GM12878 (cell line): ENCODE measurements around the gene BMP2K. TPM values are rescaled to one million over a fixed set of nuclear protein-coding genes. Genes with fewer than 3 reads are reported as not detected.

Experiments
- ATAC-seq: fragments of 200-7000 bp; cut with Tn5 transposase; 3 replicates; pipeline ENCODE4 v1.9.1; 2020; ENCODE audit warnings: mild to moderate bottlenecking, moderate library complexity
- BruUV-seq: library from RNA; stranded (reverse); fragments of 400-500 nt; replicated peaks from 2 replicates; lab custom pipeline; 2021; lab: Mats Ljungman, UMichigan
- CTCF ChIA-PET: fragments of 300-600 bp; sonication (Branson Sonifier 250); formaldehyde crosslinking; extraction: SDS; loops from one replicate; lab custom pipeline; 2021; ENCODE audit warnings: inconsistent platforms; lab: Yijun Ruan, JAX
- POLR2A ChIA-PET: fragments of 350-600 bp; formaldehyde crosslinking; extraction: SDS; loops from one replicate; lab custom pipeline; 2021; ENCODE audit warnings: inconsistent platforms; lab: Charles Lee
- RAD21 ChIA-PET: fragments of 300-600 bp; sonication (Branson Sonifier 250); formaldehyde crosslinking; loops from one replicate; lab custom pipeline; 2023; ENCODE audit warnings: antibody characterized with exemption; ENCODE audit not compliant: unreplicated experiment; lab: Charles Lee
- SMC1A ChIA-PET: fragments of 300-600 bp; sonication (Branson Sonifier 250); formaldehyde crosslinking; loops from one replicate; lab custom pipeline; 2023; ENCODE audit not compliant: unreplicated experiment, uncharacterized antibody; lab: Charles Lee
- DNase-seq: peaks from one replicate; pipeline ENCODE4 v3.0.0-alpha.2; 2011; ENCODE audit warnings: low read depth, low spot score
- FAIRE-seq: peaks from 3 replicates; lab custom pipeline; 2011; peaks lifted over from hg19 to GRCh38; lab: Jason Lieb, UNC
- H2AFZ ChIP-seq: 2 replicates; pipeline ENCODE4 v1.6.0; 2011; ENCODE audit warnings: low read depth, low read length, control low read depth; ENCODE audit not compliant: control insufficient read depth
- H3K27ac ChIP-seq: 2 replicates; pipeline ENCODE4 v1.5.1; 2011; ENCODE audit warnings: control low read depth; ENCODE audit not compliant: control insufficient read depth, insufficient read depth
- H3K27me3 ChIP-seq, 2 experiments: replicated peaks in 1 of 2; 2 replicates each; pipeline versions ENCODE4 v1.6.0 to v1.6.1; 2011; ENCODE audit warnings: low read length in 1 of 2; ENCODE audit not compliant: control insufficient read depth in 2 of 2, insufficient read depth in 2 of 2
- H3K36me3 ChIP-seq, 2 experiments: 2 replicates each; pipeline ENCODE4 v1.5.1; 2011; ENCODE audit warnings: low read length in 1 of 2; ENCODE audit not compliant: control insufficient read depth in 2 of 2, insufficient read depth in 2 of 2
- H3K4me1 ChIP-seq: 2 replicates; pipeline ENCODE4 v1.6.1; 2011; ENCODE audit warnings: mild to moderate bottlenecking, low read length, moderate library complexity, mixed read lengths; ENCODE audit not compliant: control insufficient read depth, insufficient read depth
- H3K4me2 ChIP-seq: 2 replicates; pipeline ENCODE4 v1.6.0; 2011; ENCODE audit warnings: control low read depth; ENCODE audit not compliant: control insufficient read depth, insufficient read depth
- H3K4me3 ChIP-seq: fragments of 200-600 bp; sonication (generic); 2 replicates; pipeline ENCODE4 v1.5.1; 2016
- H3K79me2 ChIP-seq: 2 replicates; pipeline ENCODE4 v1.6.0; 2011; ENCODE audit warnings: low read length; ENCODE audit not compliant: control insufficient read depth, insufficient read depth
- H3K9ac ChIP-seq: 2 replicates; pipeline ENCODE4 v1.8.0; 2011; ENCODE audit warnings: low read length, control low read depth, mixed read lengths; ENCODE audit not compliant: control insufficient read depth, insufficient read depth
- H3K9me3 ChIP-seq: replicated peaks from 3 replicates; pipeline ENCODE4 v1.5.1; 2011; ENCODE audit warnings: mild to moderate bottlenecking, low read length; ENCODE audit not compliant: control insufficient read depth, insufficient read depth
- H4K20me1 ChIP-seq: 2 replicates; pipeline ENCODE4 v1.6.0; 2011; ENCODE audit not compliant: control insufficient read depth, insufficient read depth
- HDAC2 ChIP-seq: fragments of 200-600 bp; sonication (generic); IDR thresholded peaks from 2 replicates; pipeline ENCODE4 v1.6.1; 2017
- JUND ChIP-seq: IDR thresholded peaks from 2 replicates; pipeline ENCODE4 v1.6.1; 2012; ENCODE audit warnings: low read depth, mild to moderate bottlenecking, low read length, improper control_type of control experiment, moderate library complexity
- PAX8 ChIP-seq: fragments of 450-650 bp; IDR thresholded peaks from 2 replicates; pipeline ENCODE4 v1.6.1; 2017; ENCODE audit warnings: mild to moderate bottlenecking, moderate library complexity
- RCOR1 ChIP-seq: conservative IDR thresholded peaks from 2 replicates; pipeline ENCODE4 v1.6.1; 2012; ENCODE audit warnings: low read depth, low read length, improper control_type of control experiment
- SPI1 ChIP-seq: IDR thresholded peaks from 2 replicates; pipeline ENCODE4 v1.6.1; 2011; ENCODE audit warnings: low read depth, mild to moderate bottlenecking, low read length, moderate library complexity, borderline replicate concordance; ENCODE audit not compliant: insufficient read depth
- SREBF2 ChIP-seq: IDR thresholded peaks from 2 replicates; pipeline ENCODE4 v1.6.1; 2012; ENCODE audit warnings: mild to moderate bottlenecking, low read length
- TARDBP ChIP-seq: IDR thresholded peaks from 2 replicates; pipeline ENCODE4 v1.6.1; 2016; ENCODE audit warnings: borderline replicate concordance
- TCF12 ChIP-seq: IDR thresholded peaks from 2 replicates; pipeline ENCODE4 v1.6.1; 2011; ENCODE audit warnings: low read depth, mild to moderate bottlenecking, low read length
- WRNIP1 ChIP-seq: IDR thresholded peaks from 2 replicates; pipeline ENCODE4 v1.6.1; 2011; ENCODE audit warnings: low read depth, low read length, improper control_type of control experiment, borderline replicate concordance
- WGBS: methylation state at CpG from one replicate; pipeline ENCODE4 v1.1.6; 2016; ENCODE audit warnings: low lambda C conversion rate; ENCODE audit not compliant: insufficient replicate concordance, insufficient coverage; ENCODE audit errors: missing lambda C conversion rate; 5-methylcytosine and 5-hydroxymethylcytosine counted together
- in situ Hi-C: fragments of 300-500 bp; cut with MboI; formaldehyde crosslinking; loops from 9 replicates; pipeline ENCODE4 v1.14.3; 2018; ENCODE audit warnings: mixed read lengths
- intact Hi-C: fragments of 100-400 bp; cut with micrococcal nuclease; formaldehyde crosslinking; loops from one replicate; pipeline ENCODE4 v1.14.2; 2022; ENCODE audit not compliant: unreplicated experiment
- polyA plus RNA-seq, 11 experiments: library from polyadenylated mRNA; depleted of rRNA in 4 of 11; unstranded in 6 of 11; stranded (reverse) in 5 of 11; fragments of >200 nt; fragmentation: Nextera tagmentation in 4 of 11; fragmentation: Illumina TruSeq in 1 of 11; extraction: Ambion mirVana in 4 of 11; extraction: Trizol in 1 of 11; gene quantifications; 1 replicate in 1 of 11; 2 replicates in 10 of 11; pipeline versions ENCODE4 v1.2.1 to v1.2.3, GENCODE V29; 2011 to 2016; ENCODE audit warnings: inconsistent platforms in 2 of 11, missing spikeins in 2 of 11, low read depth in 1 of 11
- total RNA-seq, 4 experiments: library from RNA; depleted of rRNA in 3 of 4; stranded (reverse); fragments of >200 nt in 3 of 4; fragmentation: Illumina TruSeq in 1 of 4; extraction: Trizol in 1 of 4; gene quantifications; 2 replicates each; pipeline versions ENCODE4 v1.2.1 to v1.2.3, GENCODE V29; 2013 to 2021
- TF ChIP-seq, protein P1 (sequence below): fragments of 450-650 bp; IDR thresholded peaks from 2 replicates; pipeline ENCODE4 v1.6.1; 2017; ENCODE audit warnings: mild to moderate bottlenecking, low read depth, inconsistent platforms; ENCODE audit not compliant: poor library complexity, severe bottlenecking
- TF ChIP-seq, protein P2 (sequence below): IDR thresholded peaks from 2 replicates; pipeline ENCODE4 v1.6.1; 2011; ENCODE audit warnings: borderline replicate concordance, low read depth, mild to moderate bottlenecking, moderate library complexity, mixed read lengths, low read length; ENCODE audit not compliant: insufficient read depth; ENCODE audit errors: extremely low read length

BMP2K gene
- total and polyA plus RNA-seq, 10 of the 15 experiments (the other 5 are each of a cell fraction or from before 2014, with no cell fraction given) = 3.3 to 84.6 (median 24.8) TPM

DNA sequence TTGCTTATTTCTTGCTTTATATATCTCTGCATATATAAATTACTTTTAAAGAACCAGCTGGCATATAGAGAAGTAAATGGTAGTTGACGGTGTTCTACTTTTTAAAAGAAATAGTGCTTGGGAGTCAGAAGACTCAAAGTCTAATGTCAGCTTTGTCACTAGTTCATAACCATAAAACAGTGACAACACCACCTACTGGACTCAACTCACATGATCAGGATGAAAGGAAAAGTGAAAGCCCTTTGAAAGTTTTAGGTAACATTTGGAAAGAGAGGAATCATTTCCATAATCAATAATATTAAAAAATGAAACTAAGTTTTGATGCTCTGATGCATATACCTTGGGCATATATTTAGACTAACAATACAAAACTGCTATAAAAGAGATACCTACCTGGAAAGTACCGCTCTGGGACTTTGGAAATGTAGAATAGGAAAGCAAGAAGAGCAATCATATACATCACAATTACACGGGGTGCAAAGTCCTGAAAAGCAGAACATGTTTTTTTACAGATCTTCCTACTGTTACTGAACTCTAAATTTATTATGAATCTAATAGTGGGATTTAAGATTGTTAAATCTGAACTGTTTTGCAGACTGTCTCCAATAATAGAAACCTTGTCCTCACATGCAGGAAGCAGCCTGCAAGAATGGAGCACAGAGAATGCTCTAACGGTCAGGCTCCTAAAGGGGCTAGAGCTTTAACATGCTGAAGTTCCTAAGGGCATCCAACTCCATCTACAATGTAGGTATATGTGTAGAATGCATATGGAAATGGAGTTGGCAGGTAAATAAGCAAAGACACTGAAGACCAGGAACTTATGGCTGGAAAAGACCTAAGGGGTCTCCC lies 147.5 kb downstream of the BMP2K start (continued):
- TF ChIP-seq, protein P1, sequence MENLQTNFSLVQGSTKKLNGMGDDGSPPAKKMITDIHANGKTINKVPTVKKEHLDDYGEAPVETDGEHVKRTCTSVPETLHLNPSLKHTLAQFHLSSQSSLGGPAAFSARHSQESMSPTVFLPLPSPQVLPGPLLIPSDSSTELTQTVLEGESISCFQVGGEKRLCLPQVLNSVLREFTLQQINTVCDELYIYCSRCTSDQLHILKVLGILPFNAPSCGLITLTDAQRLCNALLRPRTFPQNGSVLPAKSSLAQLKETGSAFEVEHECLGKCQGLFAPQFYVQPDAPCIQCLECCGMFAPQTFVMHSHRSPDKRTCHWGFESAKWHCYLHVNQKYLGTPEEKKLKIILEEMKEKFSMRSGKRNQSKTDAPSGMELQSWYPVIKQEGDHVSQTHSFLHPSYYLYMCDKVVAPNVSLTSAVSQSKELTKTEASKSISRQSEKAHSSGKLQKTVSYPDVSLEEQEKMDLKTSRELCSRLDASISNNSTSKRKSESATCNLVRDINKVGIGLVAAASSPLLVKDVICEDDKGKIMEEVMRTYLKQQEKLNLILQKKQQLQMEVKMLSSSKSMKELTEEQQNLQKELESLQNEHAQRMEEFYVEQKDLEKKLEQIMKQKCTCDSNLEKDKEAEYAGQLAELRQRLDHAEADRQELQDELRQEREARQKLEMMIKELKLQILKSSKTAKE = no peak
- TF ChIP-seq TCF12 (no peak), RCOR1 (no peak)
- TF ChIP-seq, all 136 proteins: peak for 2

DNA sequence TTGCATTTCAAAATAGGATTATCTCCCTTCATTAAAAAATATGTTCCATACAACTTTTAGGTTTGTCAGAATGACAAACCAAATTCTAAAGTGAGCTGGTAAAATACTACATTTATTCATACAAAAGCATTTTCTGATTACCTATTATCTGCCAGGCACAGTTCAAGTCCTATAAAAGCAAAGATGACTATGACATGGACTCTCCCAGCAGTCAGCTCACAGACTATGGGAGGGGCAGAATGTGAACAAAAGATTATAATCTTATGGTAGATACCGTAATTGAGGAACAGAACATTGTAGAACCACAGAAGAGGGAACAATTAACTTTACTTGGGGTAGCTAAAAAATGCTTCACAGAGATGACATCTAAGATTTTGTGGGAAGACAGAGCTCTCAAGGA lies 150.7 kb downstream of the BMP2K start:
- BruUV-seq = no TSS peak
- ChIA-PET SMC1A (interaction anchor here (0.8 to 2.3 kb wide), 3 partner anchors 10 to 82 kb away, joined by 3 to 12 read pairs (median 6); no protein-coding TSS in a partner anchor), POLR2A (no interaction called here), CTCF (interaction anchor here (2.4 kb wide), 1 partner anchor 26 kb away, joined by 10 read pairs; no protein-coding TSS in a partner anchor), RAD21 (interaction anchor here (1.0 kb wide), 1 partner anchor 315 kb away, joined by 3 read pairs; no protein-coding TSS in a partner anchor)
- no peaks in the 10 kb centered on the region for H3K79me2 ChIP-seq
- H3K4me1 ChIP-seq = no peaks in the 10 kb centered on the region
- no peak overlapping the region for H3K9ac ChIP-seq
- no peak overlapping the region for H2AFZ ChIP-seq
- ATAC-seq (no peak), FAIRE-seq (no peak), DNase-seq (no peak)
- intact Hi-C loops = loop anchor here (10.0 kb wide), 1 partner anchor 972 kb away; no protein-coding TSS in a partner anchor
- no peaks in the 10 kb centered on the region; a peak in 2 of 4 replicates for H3K36me3 ChIP-seq
- 100% methylated on average over 1 of the region's 1 CpG for WGBS
- H3K27ac ChIP-seq = no peak overlapping the region
- no peak overlapping the region for H3K4me3 ChIP-seq
- H3K4me2 ChIP-seq = no peak overlapping the region
- H4K20me1 ChIP-seq = no peaks in the 10 kb centered on the region
- TF ChIP-seq SPI1 (no peak), JUND (no peak), WRNIP1 (no peak), TARDBP (no peak), HDAC2 (no peak), PAX8 (no peak), SREBF2 (no peak)
- TF ChIP-seq, protein P2, sequence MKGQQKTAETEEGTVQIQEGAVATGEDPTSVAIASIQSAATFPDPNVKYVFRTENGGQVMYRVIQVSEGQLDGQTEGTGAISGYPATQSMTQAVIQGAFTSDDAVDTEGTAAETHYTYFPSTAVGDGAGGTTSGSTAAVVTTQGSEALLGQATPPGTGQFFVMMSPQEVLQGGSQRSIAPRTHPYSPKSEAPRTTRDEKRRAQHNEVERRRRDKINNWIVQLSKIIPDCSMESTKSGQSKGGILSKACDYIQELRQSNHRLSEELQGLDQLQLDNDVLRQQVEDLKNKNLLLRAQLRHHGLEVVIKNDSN = no peak
- H3K9me3 ChIP-seq = no peaks in the 10 kb centered on the region
- in situ Hi-C loops = no loop called here
- H3K27me3 ChIP-seq = no peaks in the 10 kb centered on the region
